HG03159 (cell line): ENCODE data around the gene EHMT1.

Experiments used
- ATAC-seq: cut with Tn5 transposase; IDR thresholded peaks from one replicate; pipeline ENCODE4 v1.9.1; 2021; ENCODE audit warnings: mild to moderate bottlenecking, moderate library complexity; ENCODE audit not compliant: unreplicated experiment

Gene EHMT1

DNA sequence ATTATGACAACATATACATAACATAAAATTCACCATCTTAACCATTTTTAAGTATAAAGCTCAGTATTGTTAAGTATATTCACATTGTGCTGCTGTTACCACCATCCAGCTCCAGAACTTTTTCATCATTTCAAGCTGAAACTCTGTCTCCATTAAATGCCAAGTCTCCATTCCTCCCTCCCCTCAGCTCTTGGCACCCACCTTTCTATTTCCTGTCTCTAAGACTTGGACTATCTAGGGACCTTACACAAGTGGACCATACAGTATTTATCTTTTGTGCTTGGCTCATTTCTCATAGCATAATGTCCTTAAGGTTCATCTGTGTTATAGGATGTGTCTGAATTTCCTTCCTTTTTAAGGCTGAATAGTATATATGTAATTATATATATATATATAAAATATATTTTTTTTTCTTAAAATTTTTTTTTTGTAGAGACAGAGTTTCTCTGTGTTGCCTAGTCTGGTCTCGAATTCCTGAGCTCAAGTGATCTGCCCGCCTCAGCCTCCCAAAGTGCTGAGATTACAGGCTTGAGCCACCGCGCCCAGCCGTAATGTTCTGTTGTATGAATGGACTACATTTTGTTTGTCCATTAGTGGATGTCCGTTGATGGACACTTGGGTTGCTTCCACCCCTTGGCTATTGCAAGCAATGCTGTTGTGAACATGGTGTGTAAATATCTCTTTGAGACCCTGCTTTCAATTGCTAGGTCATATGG is 72.3 kb downstream of the EHMT1 start:
- no peak for ATAC-seq

DNA sequence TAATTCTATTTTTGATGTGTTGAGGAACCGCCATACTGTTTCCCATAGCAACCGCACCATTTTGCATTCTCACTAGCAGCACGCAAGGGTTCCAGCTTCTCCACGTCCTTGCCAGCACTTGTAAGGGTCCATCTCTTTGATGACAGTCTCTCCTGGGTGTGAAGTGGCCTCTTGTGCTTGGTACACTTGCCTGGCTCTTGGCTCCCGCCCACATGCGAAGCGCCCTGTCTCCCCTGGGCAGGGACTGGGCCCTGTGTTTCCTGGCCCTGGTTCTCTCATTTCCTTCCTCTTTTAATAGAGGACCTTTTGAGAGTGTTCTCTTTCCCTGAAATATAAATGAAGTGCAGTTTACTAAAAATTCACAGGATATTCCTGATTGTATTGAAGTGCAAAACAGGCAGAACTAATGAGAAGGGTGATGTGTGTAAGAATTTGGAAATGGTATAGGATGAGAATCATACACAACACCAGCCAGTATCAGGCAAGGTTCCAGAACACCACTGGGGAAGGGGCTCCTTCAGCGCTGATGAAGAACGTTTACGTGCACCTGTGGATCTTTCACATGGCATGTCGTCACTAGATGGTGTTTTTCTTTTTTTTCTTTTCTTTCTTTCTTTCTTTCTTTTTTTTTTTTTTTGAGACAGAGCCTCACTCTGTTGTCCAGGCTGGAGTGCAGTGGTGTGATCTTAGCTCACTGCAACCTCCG is 73.0 kb downstream of the EHMT1 start:
- ATAC-seq = no peak

DNA sequence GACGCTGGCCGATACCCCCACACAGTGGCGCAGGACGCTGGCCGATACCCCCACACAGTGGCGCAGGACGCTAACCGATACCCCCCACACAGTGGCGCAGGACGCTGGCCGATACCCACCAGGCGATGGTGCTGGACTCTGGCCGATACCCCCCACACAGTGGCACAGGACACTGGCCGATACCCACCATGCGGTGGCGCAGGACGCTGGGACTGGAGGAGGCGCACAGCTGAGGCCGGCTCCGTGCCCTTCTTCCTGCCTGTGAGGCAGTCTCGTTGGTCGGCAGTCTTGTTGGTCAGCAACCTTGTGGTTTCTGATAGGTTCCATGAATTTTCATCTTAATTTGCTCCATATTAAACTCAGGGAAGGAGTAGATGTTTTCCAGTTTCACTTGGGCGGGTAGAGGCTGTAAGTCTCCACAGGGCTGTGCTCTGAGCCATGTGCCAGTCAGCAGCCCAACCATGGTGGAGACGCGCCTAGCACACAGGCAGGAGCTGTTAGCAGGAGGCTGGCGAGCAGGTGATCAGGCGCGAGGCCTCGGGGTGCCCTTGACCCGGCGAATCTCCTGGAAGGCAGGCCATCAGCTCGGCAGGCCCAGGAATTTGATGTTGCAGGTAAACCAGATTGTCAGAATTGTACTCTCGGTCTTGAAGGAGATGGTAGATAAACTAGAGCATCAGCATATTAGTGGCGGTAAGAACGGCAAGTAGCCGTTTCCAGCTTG is 75.6 kb downstream of the EHMT1 start:
- no peak for ATAC-seq

- no peak for ATAC-seq
These were observed 76.4 kb downstream of the EHMT1 start for GRCh38 chr9:137694962-137695875.

GRCh38 chr9:137696136-137696925 is 77.5 kb downstream of the EHMT1 start:
- ATAC-seq = no peak

DNA sequence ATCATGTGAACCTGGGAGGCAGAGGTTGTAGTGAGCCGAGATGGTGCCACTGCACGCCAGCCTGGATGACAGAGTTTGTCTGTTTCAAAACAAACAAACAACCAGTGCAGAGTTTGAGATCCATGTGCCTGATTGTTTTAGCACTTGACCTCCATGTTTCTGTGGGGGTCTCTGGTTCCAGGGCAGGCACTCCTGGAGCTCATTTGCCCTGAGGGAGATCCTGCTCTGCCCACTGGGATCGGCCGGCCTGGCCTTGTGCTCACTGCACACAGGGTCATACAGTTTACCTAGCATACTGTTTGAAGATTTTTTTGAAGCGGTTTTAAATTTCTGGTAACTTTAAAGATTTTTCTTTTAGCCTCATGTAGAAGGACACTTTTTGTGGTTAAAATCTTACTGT is 78.4 kb downstream of the EHMT1 start:
- ATAC-seq = no peak

- ATAC-seq = no peak
These were observed 79.0 kb downstream of the EHMT1 start for GRCh38 chr9:137697832-137698231.

DNA sequence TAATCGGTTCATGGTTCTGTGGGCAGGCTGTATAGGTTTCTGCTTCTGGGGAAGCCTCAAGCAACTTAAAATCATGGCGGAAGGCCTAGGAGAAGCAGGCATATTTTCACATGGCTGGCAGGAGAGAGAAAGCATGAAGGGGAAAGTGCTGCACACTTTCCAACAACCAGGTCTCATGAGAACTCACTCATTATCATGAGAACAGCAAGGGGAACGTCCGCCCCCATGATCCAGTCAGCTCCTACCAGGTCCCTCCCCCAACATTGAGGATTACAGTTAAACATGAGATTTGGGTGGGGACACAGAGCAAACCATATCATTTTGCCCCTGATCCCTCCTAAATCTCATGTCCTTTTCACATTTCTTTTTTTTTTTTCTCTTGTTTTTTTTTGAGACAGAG is 82.1 kb downstream of the EHMT1 start:
- no peak for ATAC-seq

GRCh38 chr9:137702615-137703379 is 84.0 kb downstream of the EHMT1 start:
- ATAC-seq = no peak

GRCh38 chr9:137703842-137704508 is 85.2 kb downstream of the EHMT1 start:
- ATAC-seq = no peak

GRCh38 chr9:137705443-137705863 is 86.6 kb downstream of the EHMT1 start:
- ATAC-seq = no peak

GRCh38 chr9:137705906-137706305 is 87.1 kb downstream of the EHMT1 start:
- ATAC-seq = no peak

DNA sequence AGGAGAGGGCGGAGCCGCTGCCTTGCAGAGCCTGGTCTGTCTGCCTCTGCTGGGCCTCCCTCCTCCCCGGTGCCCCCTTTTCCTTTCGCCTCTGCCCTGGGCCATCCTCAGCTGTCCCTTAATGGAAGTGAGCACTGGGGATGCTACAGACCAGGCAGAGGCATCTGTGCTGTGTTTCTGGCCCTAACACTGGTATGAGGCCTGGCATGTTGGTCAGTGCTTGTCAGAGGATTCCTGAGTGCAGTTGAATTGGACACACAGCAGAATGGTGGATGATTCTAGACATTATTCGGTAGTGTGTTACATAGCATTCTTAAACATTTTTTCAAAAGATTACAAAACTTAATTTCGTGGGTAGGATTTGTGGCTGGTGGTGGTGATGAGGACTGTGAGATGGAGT is 88.6 kb downstream of the EHMT1 start:
- ATAC-seq = no peak

GRCh38 chr9:137708590-137709284 is 89.9 kb downstream of the EHMT1 start:
- ATAC-seq = no peak

GRCh38 chr9:137709411-137710101 is 90.8 kb downstream of the EHMT1 start:
- ATAC-seq = no peak

DNA sequence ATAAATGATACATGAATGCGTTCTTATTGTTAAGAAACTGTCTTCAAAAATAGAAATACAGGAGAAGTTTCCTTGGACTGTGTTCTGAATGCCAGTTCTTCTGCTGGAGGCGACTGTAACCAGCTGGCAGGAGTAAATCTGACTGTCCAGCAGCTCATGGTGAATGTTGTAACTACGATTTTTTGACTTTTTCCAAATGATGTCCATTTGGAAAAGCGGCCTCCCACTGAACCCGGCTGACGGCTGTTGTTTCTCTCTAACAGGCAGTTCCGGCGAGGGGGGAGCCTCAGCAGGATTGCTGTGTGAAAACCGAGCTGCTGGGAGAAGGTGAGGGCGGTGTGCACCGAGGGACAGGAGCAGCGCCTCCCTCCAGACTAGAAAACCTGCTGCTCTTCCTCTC is 91.9 kb downstream of the EHMT1 start:
- ATAC-seq = no peak

- ATAC-seq = no peak
These were observed 92.9 kb downstream of the EHMT1 start for GRCh38 chr9:137711678-137712105.

DNA sequence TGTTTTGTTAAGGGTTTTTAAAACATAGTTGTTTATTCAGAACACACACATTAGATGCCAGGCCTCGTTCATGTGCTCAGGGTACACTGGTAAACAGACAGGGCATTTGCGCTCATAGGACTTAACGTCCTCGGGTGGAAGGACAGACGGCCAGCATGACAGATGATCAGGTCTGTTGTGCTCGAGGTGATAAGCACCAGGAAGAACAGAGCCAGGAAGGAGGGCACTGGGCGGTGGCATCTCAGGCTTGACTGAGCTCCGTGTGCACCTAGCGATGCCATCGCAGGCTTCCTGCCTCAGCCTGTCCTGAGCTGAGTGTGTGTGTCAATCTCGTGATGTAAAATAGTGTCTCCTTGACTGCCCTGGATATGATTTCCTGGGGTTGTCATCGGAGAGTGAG is 96.5 kb downstream of the EHMT1 start:
- no peak for ATAC-seq
